ENCODE results near the gene HFM1. TPM values are rescaled to one million over a fixed set of nuclear protein-coding genes. Genes with fewer than 3 reads are reported as not detected.
"Not testable (repeated sequence)": the region's sequence is repeated elsewhere in the genome, so short reads cannot be mapped to it uniquely, and the experiment has no call there.

The HFM1 gene
- total and polyA plus RNA-seq, 8 donors: 0.40 to 16.5 (median 0.44) TPM; not detected in 4

- intact Hi-C loops (cut with DNase I; ENCODE audit: low total_unique reads): no loop called here
- Histone ChIP-seq H3K27ac (no peak overlapping the region), H3K4me1 (no peaks in the 10 kb centered on the region), H3K27me3 (no peaks in the 10 kb centered on the region), H3K36me3 (no peaks in the 10 kb centered on the region), H3K9me3 (no peaks in the 10 kb centered on the region), H3K4me3 (no peak overlapping the region)
- 69 to 84% (median 81%) methylated on average over 2 of the region's 2 CpGs for WGBS, 5 donors
- no peak for DNase-seq
- no peak for TF ChIP-seq POLR2A (IDR thresholded peaks at IDR 0.05)
- no peak for TF ChIP-seq CTCF (IDR thresholded peaks at IDR 0.05)
- TF ChIP-seq POLR2AphosphoS5 (IDR thresholded peaks at IDR 0.05): no peak
- no peak for TF ChIP-seq EP300 (IDR thresholded peaks at IDR 0.05)
These were observed 21.2 kb downstream of the HFM1 start for GRCh38 chr1:91383456-91383855.

GRCh38 chr1:91381844-91382243, 22.8 kb downstream of the HFM1 start:
- H3K36me3 ChIP-seq: no peaks in the 10 kb centered on the region
- H3K27me3 ChIP-seq: no peaks in the 10 kb centered on the region
- WGBS, 5 donors: 65 to 74% (median 68%) methylated on average over 3 of the region's 3 CpGs
- no peaks in the 10 kb centered on the region for H3K9me3 ChIP-seq
- H3K4me3 ChIP-seq: no peak overlapping the region
- H3K4me1 ChIP-seq: no peaks in the 10 kb centered on the region
- TF ChIP-seq POLR2AphosphoS5 (IDR thresholded peaks at IDR 0.05) (no peak), EP300 (IDR thresholded peaks at IDR 0.05) (no peak), CTCF (IDR thresholded peaks at IDR 0.05) (no peak)
- intact Hi-C loops (cut with DNase I; ENCODE audit: low total_unique reads): no loop called here
- H3K27ac ChIP-seq: no peak overlapping the region
- no peak for DNase-seq

GRCh38 chr1:91374086-91374485, 30.6 kb downstream of the HFM1 start:
- TF ChIP-seq POLR2AphosphoS5 (IDR thresholded peaks at IDR 0.05) (no peak), POLR2A (IDR thresholded peaks at IDR 0.05) (no peak)
- no peaks in the 10 kb centered on the region for H3K4me1 ChIP-seq
- WGBS, 5 donors: 82 to 93% (median 86%) methylated on average over 1 of the region's 1 CpG

GRCh38 chr1:91372230-91372629, 32.4 kb downstream of the HFM1 start:
- H3K9me3 ChIP-seq; DNase-seq; H3K27me3 ChIP-seq; H3K4me1 ChIP-seq; intact Hi-C loops (cut with DNase I; ENCODE audit: low total_unique reads); H3K27ac ChIP-seq; H3K36me3 ChIP-seq; H3K4me3 ChIP-seq: not testable (repeated sequence)
- 92 to 97% (median 96%) methylated on average over 3 of the region's 3 CpGs for WGBS, 5 donors

More at GRCh38 chr1:91374086-91374485, 30.6 kb downstream of the HFM1 start:
- Histone ChIP-seq H3K9me3 (no peaks in the 10 kb centered on the region), H3K27ac (no peak overlapping the region), H3K27me3 (no peaks in the 10 kb centered on the region), H3K4me3 (no peak overlapping the region), H3K36me3 (no peaks in the 10 kb centered on the region)
- DNase-seq: no peak
- intact Hi-C loops (cut with DNase I; ENCODE audit: low total_unique reads): no loop called here

- TF ChIP-seq POLR2A (IDR thresholded peaks at IDR 0.05) (no peak), POLR2AphosphoS5 (IDR thresholded peaks at IDR 0.05) (no peak), EP300 (IDR thresholded peaks at IDR 0.05) (no peak), CTCF (IDR thresholded peaks at IDR 0.05) (no peak)
- intact Hi-C loops (cut with DNase I; ENCODE audit: low total_unique reads): no loop called here
- H3K9me3 ChIP-seq: peaks cover 0 to 16% (median 8%) of the 10 kb centered on the region in 4 donors
- no peaks in the 10 kb centered on the region for H3K4me1 ChIP-seq
- H3K27me3 ChIP-seq: no peaks in the 10 kb centered on the region
- H3K36me3 ChIP-seq: no peaks in the 10 kb centered on the region
- no peak for DNase-seq
- no peak overlapping the region for H3K27ac ChIP-seq
- no peak overlapping the region for H3K4me3 ChIP-seq
- WGBS, 5 donors: 85 to 95% (median 90%) methylated on average over 2 of the region's 2 CpGs
These were observed 55.1 kb downstream of the HFM1 start for GRCh38 chr1:91349524-91349923.
